GM10847 (cell line): ENCODE data around the gene MYO15B.

Source experiments
- POLR2A ChIP-seq: IDR thresholded peaks from 2 replicates; pipeline ENCODE4 v1.6.1; 2011; ENCODE audit not compliant: insufficient read length; ENCODE audit errors: extremely low read depth

Gene MYO15B

GRCh38 chr17:75603123-75603522 is 15.5 kb downstream of the MYO15B start:
- no peak for TF ChIP-seq POLR2A

- no peak for TF ChIP-seq POLR2A
These were observed 16.6 kb downstream of the MYO15B start for GRCh38 chr17:75604034-75604695.

- no peak for TF ChIP-seq POLR2A
These were observed 18.2 kb downstream of the MYO15B start for GRCh38 chr17:75605790-75606189.

GRCh38 chr17:75607086-75607485 is 19.5 kb downstream of the MYO15B start:
- TF ChIP-seq POLR2A = no peak

- no peak for TF ChIP-seq POLR2A
These were observed 22.7 kb downstream of the MYO15B start for GRCh38 chr17:75610103-75610984.

- TF ChIP-seq POLR2A = no peak
These were observed 24.3 kb downstream of the MYO15B start for GRCh38 chr17:75611851-75612429.

GRCh38 chr17:75612906-75613626 is 25.5 kb downstream of the MYO15B start:
- no peak for TF ChIP-seq POLR2A

GRCh38 chr17:75614006-75614405 is 26.4 kb downstream of the MYO15B start:
- TF ChIP-seq POLR2A = no peak

GRCh38 chr17:75614556-75615270 is 27.1 kb downstream of the MYO15B start:
- no peak for TF ChIP-seq POLR2A

GRCh38 chr17:75615301-75615700 is 27.7 kb downstream of the MYO15B start:
- no peak for TF ChIP-seq POLR2A

GRCh38 chr17:75616521-75617122 is 29.0 kb downstream of the MYO15B start:
- no peak for TF ChIP-seq POLR2A

- no peak for TF ChIP-seq POLR2A
These were observed 29.6 kb downstream of the MYO15B start for GRCh38 chr17:75617218-75617617.

GRCh38 chr17:75617675-75618074 is 30.1 kb downstream of the MYO15B start:
- no peak for TF ChIP-seq POLR2A

GRCh38 chr17:75619506-75620431 is 32.2 kb downstream of the MYO15B start:
- TF ChIP-seq POLR2A = no peak

GRCh38 chr17:75621489-75621888 is 33.9 kb downstream of the MYO15B start:
- no peak for TF ChIP-seq POLR2A
